SK-N-SH (cell line): ENCODE data around the gene HMGXB4.

ENCODE experiments used
- CTCF ChIP-seq: fragments of 200-600 bp; sonication (generic); IDR thresholded peaks from 2 replicates; pipeline ENCODE4 v1.6.1; 2017; ENCODE audit warnings: antibody characterized with exemption, mild to moderate bottlenecking, moderate library complexity
- EP300 ChIP-seq, 2 experiments: IDR thresholded peaks; 2 replicates each; pipeline versions ENCODE4 v1.4.0 to v1.6.1; 2012; ENCODE audit warnings: borderline replicate concordance in 1 of 2, low read depth in 1 of 2, low read length in 1 of 2
- FOXJ3 ChIP-seq: sonication (generic); formaldehyde crosslinking; IDR thresholded peaks from 2 replicates; pipeline ENCODE4 v1.5.1; 2020; ENCODE audit warnings: mild to moderate bottlenecking, missing genetic modification reagents
- RAD21 ChIP-seq: IDR thresholded peaks from 2 replicates; pipeline ENCODE4 v1.6.1; 2012; ENCODE audit warnings: mild to moderate bottlenecking, low read length
- RFX5 ChIP-seq: IDR thresholded peaks from 2 replicates; pipeline ENCODE4 v1.6.1; 2012; ENCODE audit warnings: mild to moderate bottlenecking, improper control_type of control experiment, low read length
- SIN3A ChIP-seq: IDR thresholded peaks from 2 replicates; pipeline ENCODE4 v1.6.1; 2012; ENCODE audit warnings: low read depth, mild to moderate bottlenecking, low read length, moderate library complexity, borderline replicate concordance
- YY1 ChIP-seq: IDR thresholded peaks from 2 replicates; pipeline ENCODE4 v1.4.0; 2012; ENCODE audit warnings: low read depth, mild to moderate bottlenecking

GRCh38 chr22:35275580-35275979, 18.3 kb downstream of the HMGXB4 start:
- TF ChIP-seq EP300 (IDR thresholded peaks at IDR 0.05; ENCODE audit: borderline replicate concordance in 1 of 2, low read depth in 1 of 2, low read length in 1 of 2) (no peak), YY1 (no peak), CTCF (no peak), FOXJ3 (CRISPR knock-in tag) (no peak), RFX5 (no peak), RAD21 (no peak), SIN3A (no peak)
